NK-92 (cell line): Measurements from ENCODE around the gene HAS3.

Experiments used
- DNase-seq: peaks from one replicate; lab custom pipeline; 2025; ENCODE audit not compliant: unreplicated experiment; lab: John Stamatoyannopoulos, UW

The HAS3 gene

DNA sequence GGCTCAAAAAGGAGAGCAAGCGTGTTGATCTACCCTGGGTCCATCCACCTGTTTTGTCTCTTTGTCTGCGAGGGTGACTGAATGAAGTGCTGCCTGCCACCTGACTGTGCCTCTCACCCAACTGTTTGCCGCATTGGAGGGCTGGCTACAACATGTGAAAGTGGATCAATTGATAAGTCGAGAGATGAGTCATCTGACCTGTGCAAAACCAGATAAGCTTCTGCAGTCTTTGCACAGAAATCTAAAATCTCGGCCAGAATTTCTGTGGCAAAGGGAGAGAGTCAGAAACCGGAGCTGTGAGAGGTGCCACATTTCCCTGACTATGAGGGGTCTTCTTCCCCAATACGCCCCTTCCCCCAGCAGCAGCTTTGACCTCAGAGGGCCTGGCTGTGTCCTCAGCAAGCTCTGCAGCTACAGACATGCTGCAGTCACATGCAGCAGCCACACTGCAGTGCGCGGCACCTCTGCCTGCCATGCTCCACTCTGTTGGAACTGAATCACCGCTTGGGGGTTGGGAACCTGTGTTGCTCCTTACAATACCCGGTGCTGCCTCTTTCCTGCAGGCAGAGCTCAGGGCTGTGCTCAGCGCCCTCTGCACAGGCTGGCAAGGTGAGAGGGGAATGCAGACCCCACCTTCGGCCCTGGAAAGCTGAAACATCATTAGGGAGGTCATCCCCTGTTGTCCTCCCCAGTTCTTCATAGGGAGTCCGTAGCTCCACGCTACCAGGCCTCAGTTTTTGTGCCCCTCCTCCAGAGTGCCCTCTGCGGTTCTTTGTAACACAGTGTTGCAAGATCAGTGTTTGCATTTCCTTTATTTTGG is 16.2 kb upstream of the HAS3 start:
- no peak for DNase-seq

DNA sequence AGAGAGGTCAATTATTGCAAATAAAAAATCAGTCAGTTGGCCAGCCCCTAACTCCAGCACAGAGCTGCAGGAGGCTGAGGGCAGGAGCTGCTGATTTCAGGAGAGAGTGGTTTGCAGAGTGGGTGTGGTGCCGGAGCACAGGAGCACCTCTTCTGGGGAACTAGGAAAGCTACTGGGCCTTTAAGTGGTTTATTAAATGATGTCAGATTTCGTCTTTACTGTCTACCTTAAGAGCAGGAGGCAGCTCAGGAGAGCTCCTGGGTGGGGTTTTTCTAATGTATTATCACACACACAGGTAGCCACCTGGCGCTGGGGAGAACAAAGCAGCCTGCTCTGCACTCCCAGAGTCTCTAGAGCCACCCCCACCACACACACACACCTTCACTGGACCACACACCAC is 11.5 kb upstream of the HAS3 start:
- no peak for DNase-seq

DNA sequence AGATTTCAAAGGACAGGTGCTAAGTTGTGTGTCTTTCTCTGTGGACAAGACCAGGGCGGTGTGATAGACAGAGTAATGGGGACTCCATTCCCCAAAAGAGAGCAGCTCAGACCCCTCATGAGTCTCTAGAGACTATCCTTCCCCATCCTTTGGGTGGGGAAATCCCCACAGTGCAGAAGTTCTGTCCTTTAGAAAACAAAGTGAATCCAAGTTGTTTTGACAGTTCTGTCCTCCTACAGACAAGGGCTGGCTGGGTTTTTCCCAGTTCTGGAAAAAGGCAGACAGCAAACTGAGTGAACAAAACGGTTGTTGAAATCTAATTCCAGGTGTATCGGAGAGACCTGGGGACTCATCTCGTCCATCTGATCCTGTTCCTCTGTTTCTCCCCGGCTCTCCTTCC is 11.0 kb upstream of the HAS3 start:
- no peak for DNase-seq

DNA sequence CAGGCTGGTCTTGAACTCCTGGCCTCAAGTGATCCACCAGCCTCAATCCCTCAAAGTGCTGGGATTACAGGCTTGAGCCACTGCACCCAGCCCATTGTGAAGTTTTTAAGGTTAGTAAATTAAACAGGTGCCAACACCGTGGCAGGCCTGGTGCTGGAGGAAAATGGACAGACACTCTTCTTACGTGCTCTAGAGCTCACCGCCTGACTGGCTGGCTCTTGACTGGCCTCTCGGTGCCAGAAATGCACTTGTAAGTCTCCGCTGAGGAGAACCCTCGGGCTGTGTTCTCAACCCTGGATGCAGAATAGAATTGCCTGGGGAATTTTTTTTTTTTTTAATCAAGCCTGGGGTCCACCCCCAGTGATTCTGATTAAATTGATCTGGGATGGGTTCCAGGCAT is 10.3 kb upstream of the HAS3 start:
- DNase-seq, result no peak

DNA sequence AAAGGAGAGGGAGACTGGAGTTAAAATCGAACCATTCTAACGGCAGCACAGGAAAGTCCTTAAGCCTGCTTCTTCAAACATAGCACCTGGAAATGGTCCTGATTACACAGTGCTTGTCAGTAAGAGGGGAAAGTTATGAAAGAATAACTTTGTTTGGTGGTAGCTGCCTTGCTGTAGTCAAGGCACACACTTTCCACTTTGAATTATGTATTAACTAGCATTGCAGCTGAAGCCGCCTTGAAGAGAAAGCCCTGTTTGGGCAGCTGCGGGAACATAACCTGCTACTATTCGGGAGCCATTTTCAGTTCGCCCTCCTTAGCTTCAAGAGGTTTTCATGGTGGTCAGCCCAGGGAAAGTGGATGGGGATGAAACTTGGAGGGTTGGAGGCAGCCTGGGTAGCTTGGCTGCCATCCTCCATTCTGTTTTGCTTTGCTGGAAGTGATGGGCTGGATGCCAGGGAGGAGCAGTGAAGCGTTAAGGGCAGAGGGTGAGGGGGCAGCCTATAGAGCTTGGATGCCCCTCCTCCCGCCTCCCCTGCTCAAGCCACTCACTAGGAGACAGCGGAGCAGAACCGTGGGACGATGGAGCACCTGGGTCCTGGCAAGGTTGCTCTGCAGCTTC is 5.3 kb upstream of the HAS3 start:
- no peak for DNase-seq

DNA sequence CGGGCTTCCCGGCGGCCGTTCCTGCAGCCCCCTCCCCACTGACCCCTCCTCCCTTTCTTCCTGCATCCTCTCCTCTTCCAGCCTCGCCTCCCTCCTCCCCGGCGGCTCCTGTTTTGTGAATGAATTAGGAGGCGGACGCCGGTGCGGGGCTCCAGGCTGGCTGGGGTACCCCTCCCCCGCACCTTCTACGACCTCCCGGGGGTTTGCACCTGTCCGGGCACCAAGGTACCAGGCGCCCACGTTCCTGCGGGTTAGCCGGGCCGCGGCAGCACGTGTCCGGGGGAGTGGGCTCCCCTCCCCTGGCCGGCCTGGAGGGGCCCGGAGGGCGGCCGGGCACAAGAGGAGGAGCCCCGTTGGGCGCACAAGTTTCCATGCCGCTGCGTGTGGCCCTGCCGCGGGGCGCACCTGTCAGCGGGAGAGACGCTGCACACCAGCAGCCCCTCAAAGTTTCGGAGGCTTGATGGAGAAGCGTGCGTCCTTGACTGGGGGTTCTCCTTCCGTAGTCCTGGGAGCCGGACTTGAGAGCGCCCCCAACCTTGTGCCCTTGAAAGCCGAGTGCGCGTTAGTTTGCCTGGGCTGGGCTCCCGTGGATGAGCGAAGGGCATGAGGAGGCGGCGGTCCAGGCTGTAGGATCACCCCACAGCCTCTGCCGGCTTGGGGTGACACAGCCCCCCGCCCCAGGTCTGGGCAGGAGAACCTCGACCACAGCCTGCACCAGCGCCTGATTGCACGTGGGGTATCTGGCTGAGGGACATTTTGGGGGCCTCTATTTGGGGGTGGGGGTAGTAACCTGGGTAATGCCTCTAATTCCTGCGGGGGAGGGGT is 1.2 kb downstream of the HAS3 start:
- DNase-seq, result no peak

DNA sequence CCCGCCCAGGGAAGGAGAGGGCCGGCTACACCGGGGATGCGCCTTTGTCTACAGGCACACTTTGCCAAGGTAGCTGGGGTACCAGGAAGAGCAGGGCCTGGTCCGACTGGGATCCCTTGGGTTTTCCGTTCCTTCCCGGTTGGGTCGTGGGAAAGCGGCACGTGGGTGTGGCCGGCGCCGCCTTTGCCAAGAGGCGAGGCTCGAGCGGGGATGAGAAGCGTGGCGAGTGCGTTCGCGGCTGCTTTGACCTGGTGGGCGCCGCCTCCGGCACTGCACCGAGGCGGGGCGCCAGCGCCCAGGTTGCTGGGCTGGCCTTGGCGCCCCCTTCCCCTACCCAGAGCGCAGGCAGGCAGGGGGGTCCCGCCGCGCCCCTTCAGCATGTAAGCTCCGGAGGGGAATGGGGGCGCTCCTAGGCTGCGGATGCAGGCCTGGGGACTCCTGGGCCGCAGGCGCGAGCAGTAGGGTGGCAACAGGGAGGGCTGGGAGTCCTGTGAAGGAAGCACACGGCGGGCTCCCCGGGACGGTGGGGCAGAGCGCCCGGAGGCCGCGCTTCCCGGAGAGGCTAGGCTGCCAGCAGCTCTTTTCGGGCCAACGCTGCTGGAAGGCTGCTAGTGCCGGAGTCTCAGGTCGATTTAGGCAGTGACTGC is 2.0 kb downstream of the HAS3 start:
- DNase-seq, result no peak

DNA sequence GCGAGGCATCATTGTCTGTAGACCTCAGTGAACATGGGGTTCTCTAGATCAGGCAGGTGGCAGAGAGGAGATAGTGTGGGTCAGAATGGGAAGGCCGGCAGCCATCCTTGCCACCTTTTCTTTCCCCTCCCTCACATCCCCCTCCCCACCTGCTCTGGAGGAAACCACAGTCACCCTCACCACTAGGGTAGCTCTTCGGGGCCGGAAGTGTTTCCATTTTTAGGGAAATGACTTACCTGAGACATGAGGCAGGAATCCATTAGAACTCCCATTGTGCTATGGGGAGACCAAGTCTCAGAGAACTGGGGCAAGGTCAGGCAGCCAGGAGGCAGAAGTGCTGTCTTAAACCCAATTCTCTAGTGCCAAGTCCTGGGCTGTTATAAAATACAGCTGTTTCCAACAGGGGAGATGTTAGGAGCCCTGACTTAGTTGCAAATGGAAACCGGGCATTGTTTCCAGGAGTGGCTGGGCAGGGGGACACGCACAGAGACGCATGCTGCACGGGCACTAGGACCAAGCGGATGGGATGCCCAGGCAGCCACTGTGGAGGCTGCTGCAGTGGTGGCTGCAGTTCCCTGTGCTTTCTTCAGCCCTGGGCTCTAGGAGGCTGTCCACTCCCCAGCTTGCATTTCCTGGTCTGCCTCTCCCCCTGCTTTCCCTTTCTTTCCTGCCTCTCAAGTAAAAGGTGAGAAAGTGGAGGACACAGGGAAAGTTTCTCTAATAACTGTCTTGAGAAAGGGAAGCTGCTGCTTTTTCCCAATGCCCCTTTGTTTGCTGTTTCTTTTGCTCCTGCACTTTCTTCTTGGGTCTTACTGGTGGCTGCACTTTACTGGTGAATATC is 2.8 kb downstream of the HAS3 start:
- DNase-seq, result no peak

DNA sequence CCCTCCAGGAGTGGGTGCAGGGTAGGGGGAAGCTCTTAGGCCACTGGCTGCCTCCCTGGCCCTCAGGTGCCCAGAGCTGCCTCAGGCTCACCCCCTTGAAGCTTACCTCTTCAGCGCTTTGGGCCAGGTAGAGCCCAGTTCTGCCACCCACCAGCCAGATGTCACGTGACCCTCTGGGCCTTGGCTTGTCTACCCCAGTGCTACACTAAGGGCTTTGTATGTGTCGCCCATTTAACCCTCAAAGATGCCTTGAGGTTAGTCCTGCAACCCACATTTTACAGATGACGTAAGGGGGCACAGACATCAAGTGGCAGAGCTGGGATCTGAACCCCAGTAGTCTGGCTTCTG is 3.4 kb downstream of the HAS3 start:
- no peak for DNase-seq

DNA sequence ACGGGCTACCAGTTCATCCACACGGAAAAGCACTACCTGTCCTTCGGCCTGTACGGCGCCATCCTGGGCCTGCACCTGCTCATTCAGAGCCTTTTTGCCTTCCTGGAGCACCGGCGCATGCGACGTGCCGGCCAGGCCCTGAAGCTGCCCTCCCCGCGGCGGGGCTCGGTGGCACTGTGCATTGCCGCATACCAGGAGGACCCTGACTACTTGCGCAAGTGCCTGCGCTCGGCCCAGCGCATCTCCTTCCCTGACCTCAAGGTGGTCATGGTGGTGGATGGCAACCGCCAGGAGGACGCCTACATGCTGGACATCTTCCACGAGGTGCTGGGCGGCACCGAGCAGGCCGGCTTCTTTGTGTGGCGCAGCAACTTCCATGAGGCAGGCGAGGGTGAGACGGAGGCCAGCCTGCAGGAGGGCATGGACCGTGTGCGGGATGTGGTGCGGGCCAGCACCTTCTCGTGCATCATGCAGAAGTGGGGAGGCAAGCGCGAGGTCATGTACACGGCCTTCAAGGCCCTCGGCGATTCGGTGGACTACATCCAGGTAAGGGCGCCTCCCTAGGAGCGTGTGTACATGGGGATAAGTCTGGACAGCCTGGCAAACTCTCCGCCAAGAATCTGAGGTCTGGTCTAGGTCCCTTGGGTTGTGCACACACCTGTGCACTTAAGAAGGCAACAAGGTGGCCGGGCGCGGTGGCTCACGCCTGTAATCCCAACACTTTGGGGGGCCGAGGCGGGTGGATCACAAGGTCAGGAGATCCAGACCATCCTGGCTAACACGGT is 4.2 kb downstream of the HAS3 start:
- no peak for DNase-seq

DNA sequence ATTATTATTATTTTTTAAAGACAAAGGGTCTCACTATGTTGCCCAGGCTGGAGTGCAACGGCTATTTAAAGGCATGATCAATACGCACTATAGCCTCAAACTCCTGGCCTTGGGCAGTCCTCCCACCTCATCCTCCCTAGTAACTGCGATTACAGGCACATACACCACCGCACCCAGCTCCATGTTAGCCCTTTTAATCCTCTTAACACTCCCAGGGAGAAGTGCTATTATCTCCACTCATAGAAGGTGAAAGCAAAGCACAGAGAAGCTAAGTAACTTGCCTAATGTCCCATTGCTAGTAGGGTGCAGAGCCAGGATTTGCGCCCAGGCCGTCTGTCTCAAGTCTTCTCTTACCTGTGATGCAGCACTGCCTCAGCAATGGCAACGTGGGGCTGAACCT is 5.0 kb downstream of the HAS3 start:
- DNase-seq, result no peak

DNA sequence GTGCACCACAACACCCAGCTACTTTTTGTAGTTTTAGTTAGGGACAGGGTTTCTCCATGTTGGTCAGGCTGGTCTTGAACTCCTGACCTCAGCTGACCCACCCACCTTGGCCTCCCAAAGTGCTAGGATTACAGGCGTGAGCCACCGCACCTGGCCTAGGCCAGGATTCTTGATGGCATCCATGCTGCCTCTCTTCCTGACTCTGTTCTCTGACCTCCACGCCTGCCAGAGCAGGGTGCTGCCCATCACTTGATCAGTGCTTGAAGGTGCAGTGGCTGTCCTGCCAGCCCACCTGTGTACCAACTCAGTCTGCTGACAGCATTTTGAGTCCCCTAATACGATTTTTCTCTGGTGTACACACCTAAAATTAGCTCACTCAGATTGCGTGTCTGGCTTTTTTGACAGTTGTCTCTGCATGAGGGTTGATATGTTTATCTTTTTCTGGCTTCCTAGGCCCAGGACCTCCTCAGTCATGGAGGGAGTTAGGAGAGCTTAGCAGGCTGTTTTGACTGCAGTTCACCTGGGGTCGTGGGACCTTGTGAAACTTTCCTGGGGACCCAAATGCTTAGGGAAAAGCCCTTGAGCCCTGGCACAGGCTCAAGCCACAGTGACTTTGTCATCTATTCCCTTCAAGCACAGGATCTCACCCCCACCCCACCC is 5.9 kb downstream of the HAS3 start:
- DNase-seq, result no peak

DNA sequence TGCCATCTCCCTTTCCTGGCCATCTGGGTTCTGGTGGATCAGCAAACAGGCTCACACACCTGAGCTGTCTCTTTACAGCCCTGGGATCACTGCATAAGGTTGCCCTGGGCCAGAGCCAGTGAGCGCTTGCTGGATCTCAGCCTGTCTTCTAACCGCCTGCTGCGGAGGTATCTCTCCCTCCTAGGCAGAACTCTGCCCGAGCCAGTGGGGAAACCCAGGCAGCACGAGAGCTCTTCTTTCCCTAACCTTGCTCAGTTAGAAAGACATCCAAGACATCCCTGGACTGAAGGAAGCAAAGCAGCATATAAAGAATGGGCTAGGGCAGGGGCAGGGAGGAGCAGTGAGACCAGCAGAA is 6.4 kb downstream of the HAS3 start:
- DNase-seq, result no peak

DNA sequence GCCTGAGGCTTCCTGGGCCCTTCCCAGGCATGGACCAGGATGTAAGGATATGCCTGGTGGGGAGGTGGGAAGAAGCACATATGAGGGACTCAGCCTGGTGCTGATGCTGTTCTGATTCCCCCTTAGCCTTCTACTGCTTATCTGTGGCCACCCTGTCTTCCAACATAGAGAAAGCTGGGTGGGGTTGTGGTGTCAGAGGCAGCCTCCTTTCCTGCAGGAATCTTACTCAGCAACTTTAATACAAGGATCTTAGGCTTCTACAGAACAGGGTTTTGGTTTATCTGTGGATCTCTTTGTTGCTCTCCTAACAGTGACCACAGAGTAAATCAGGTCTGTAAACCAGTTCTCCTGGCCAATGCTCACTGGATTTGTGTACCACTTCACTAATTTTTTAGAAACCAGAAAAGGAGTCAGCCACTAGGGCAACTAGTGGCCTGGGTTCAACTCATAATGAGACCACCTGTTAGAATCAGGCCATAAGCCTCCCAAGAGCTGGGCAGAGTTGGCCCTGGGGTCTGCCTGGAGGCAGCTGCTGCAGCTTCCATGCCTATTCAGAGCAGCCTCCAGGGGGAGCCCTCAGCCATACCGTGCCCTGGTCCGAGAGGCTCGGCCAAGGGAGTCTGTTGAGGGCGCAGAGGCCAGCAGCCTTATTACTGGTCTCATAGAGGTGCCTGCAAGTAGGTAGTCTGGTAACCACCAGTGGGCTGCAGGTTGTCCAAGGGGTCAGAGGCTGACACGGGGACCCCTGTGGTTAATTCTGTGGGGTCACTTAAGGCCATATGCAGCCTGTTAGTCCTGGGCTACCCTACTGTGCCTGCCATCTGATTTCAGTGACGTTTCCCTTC is 7.1 kb downstream of the HAS3 start:
- DNase-seq, result no peak

DNA sequence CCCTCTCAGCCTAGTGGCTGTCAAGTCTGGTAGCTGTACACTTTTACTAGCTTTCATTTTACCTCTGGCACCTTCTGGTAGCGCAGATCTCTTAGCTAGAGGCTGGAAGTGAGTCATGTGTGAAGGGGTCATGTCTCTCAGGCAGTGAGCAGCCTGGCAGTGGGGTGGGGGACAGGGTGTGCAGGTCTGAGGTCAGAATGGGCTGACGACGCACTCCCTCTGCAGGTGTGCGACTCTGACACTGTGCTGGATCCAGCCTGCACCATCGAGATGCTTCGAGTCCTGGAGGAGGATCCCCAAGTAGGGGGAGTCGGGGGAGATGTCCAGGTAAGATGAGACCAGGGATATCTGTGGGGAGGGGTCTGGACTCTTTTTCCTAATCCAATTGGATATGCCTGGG is 7.8 kb downstream of the HAS3 start:
- no peak for DNase-seq

DNA sequence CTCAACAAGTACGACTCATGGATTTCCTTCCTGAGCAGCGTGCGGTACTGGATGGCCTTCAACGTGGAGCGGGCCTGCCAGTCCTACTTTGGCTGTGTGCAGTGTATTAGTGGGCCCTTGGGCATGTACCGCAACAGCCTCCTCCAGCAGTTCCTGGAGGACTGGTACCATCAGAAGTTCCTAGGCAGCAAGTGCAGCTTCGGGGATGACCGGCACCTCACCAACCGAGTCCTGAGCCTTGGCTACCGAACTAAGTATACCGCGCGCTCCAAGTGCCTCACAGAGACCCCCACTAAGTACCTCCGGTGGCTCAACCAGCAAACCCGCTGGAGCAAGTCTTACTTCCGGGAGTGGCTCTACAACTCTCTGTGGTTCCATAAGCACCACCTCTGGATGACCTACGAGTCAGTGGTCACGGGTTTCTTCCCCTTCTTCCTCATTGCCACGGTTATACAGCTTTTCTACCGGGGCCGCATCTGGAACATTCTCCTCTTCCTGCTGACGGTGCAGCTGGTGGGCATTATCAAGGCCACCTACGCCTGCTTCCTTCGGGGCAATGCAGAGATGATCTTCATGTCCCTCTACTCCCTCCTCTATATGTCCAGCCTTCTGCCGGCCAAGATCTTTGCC is 9.0 kb downstream of the HAS3 start:
- no peak for DNase-seq

DNA sequence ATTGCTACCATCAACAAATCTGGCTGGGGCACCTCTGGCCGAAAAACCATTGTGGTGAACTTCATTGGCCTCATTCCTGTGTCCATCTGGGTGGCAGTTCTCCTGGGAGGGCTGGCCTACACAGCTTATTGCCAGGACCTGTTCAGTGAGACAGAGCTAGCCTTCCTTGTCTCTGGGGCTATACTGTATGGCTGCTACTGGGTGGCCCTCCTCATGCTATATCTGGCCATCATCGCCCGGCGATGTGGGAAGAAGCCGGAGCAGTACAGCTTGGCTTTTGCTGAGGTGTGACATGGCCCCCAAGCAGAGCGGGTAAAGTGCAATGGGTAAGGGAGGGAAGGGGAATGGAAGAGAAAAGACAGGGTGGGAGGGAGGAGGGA is 9.5 kb downstream of the HAS3 start:
- no peak for DNase-seq

DNA sequence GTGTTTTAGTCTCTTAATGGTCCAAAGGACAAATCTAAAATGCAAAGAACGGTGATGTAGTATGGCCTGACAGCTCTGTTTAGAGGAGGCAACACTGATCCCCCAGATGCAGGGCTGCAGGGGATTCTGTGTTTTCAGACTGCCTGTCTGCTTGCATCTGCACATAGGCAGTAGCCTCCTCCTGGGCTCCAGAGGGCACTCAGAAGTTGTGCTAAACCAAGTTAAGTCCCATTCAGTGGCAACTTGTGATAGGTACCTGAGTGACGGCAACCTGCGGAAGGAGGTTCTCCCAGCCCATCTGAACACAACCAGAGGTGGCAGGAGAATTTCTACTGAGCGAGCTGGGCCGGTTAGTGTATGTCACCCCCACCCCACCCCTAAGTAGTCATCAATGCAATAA is 9.9 kb downstream of the HAS3 start:
- DNase-seq, result no peak
